Cardiac muscle cell (in vitro differentiated cells and primary cell): ENCODE data around the gene DIO1. TPM values are rescaled to one million over a fixed set of nuclear protein-coding genes. Genes with fewer than 3 reads are reported as not detected.
A peak's percentile ranks its signal among the peaks of the same experiment; 100 is the strongest.

Experiments
- DNase-seq, 2 donors: peaks; one replicate each; pipeline versions ENCODE4 v3.0.0 to v3.0.0-alpha.2; 2010 to 2017; ENCODE audit warnings: low read depth in 1 of 2, low spot score in 1 of 2
- H3K27ac ChIP-seq: fragments of 200-600 bp; sonication (generic); 2 replicates; pipeline ENCODE4 v1.5.1; 2016
- H3K27me3 ChIP-seq: fragments of 200-600 bp; sonication (generic); 2 replicates; pipeline ENCODE4 v1.6.0; 2016; ENCODE audit warnings: control low read depth
- H3K36me3 ChIP-seq: fragments of 200-600 bp; sonication (generic); 2 replicates; pipeline ENCODE4 v1.5.1; 2016; ENCODE audit warnings: control low read depth
- H3K4me1 ChIP-seq: fragments of 200-600 bp; sonication (generic); 2 replicates; pipeline ENCODE4 v1.8.1; 2017; ENCODE audit warnings: low read depth, mild to moderate bottlenecking, mixed run types
- H3K4me3 ChIP-seq: fragments of 200-600 bp; sonication (generic); 2 replicates; pipeline ENCODE4 v1.5.1; 2016; ENCODE audit warnings: mild to moderate bottlenecking
- H3K9me3 ChIP-seq: fragments of 200-600 bp; sonication (generic); 2 replicates; pipeline ENCODE4 v1.5.1; 2017; ENCODE audit warnings: low read depth, mild to moderate bottlenecking, control low read depth
- polyA plus RNA-seq: library from polyadenylated mRNA; unstranded; fragments of >200 nt; fragmentation: Nextera tagmentation; extraction: Ambion mirVana; gene quantifications from 2 replicates; pipeline ENCODE4 v1.2.1, GENCODE V29; 2016
- total RNA-seq: library from RNA; depleted of rRNA; stranded (reverse); fragments of >200 nt; gene quantifications from 2 replicates; pipeline ENCODE4 v1.2.3, GENCODE V29; 2016
- TF ChIP-seq, protein P1 (sequence below): IDR thresholded peaks from 2 replicates; pipeline ENCODE4 v1.5.1; 2012; ENCODE audit warnings: low read depth, mild to moderate bottlenecking, low read length

Gene DIO1
- total and polyA plus RNA-seq, 2 experiments from 2014 or later: not detected

DNA sequence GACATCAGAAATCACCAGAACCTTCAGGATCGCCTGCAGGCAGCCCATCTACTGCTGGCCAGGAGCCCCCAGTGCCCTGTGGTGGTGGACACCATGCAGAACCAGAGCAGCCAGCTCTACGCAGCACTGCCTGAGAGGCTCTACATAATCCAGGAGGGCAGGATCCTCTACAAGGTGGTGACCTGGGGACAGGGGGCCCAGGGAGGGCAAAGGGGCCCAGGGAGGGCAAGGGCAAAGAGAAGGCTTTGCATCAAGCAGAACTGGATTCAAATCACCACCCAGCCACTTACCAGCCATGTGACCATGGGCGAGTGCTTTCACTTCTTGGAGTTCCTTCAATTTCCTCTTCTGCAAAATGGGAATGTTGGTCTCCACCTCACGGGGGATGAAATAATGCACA lies 12.1 kb downstream of the DIO1 start:
- TF ChIP-seq, protein P1, sequence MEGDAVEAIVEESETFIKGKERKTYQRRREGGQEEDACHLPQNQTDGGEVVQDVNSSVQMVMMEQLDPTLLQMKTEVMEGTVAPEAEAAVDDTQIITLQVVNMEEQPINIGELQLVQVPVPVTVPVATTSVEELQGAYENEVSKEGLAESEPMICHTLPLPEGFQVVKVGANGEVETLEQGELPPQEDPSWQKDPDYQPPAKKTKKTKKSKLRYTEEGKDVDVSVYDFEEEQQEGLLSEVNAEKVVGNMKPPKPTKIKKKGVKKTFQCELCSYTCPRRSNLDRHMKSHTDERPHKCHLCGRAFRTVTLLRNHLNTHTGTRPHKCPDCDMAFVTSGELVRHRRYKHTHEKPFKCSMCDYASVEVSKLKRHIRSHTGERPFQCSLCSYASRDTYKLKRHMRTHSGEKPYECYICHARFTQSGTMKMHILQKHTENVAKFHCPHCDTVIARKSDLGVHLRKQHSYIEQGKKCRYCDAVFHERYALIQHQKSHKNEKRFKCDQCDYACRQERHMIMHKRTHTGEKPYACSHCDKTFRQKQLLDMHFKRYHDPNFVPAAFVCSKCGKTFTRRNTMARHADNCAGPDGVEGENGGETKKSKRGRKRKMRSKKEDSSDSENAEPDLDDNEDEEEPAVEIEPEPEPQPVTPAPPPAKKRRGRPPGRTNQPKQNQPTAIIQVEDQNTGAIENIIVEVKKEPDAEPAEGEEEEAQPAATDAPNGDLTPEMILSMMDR: no peak
- no peak for DNase-seq
- Histone ChIP-seq H3K36me3 (no peaks in the 10 kb centered on the region), H3K9me3 (no peaks in the 10 kb centered on the region), H3K27me3 (no peaks in the 10 kb centered on the region), H3K4me1 (no peaks in the 10 kb centered on the region), H3K27ac (no peak overlapping the region), H3K4me3 (no peak overlapping the region)

DNA sequence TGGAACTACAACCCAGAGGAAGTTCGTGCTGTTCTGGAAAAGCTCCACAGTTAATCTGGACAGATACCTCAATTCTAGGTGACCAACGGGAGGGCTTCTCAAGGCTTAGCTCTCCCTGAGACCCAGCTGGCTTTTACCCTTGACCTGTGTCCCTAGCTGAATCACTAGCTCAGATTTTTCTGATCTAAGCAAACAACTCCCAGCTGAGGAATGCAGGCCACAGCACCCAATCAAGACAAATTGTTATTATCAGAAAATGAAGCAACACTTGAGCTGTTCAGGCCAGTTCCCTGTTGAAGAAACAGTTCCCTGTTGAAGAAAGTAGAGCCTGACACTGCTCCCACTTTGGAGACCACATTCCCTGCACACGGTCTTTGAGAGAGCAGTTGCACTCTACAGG lies 16.0 kb downstream of the DIO1 start:
- no peaks in the 10 kb centered on the region for H3K9me3 ChIP-seq
- H3K4me3 ChIP-seq: no peak overlapping the region
- no peak overlapping the region for H3K27ac ChIP-seq
- TF ChIP-seq, protein P1: no peak
- H3K36me3 ChIP-seq: no peaks in the 10 kb centered on the region
- no peaks in the 10 kb centered on the region for H3K27me3 ChIP-seq
- DNase-seq: peak; percentile 8 to 41
- H3K4me1 ChIP-seq: no peaks in the 10 kb centered on the region

DNA sequence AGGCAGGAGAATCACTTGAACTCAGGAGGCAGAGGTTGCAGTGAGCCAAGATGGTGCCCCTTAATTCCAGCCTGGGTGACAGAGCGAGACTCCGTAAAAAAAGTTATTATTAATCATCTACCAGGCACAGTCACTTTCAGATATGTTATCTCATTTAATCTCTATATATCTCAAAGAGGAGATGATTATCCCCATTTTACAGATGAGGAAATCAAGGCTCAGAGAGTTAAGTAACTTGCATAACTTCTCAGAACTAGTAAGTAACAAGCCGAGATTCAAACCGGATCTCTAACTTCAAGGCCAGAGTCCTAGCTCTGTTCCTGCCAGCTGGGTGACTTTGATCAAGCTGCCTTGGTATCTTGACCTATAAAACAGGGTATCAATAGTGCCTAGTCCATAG lies 17.5 kb downstream of the DIO1 start:
- H3K27ac ChIP-seq: no peak overlapping the region
- no peaks in the 10 kb centered on the region for H3K4me1 ChIP-seq
- no peaks in the 10 kb centered on the region for H3K27me3 ChIP-seq
- TF ChIP-seq, protein P1: no peak
- no peak for DNase-seq
- no peak overlapping the region for H3K4me3 ChIP-seq
- no peaks in the 10 kb centered on the region for H3K36me3 ChIP-seq
- no peaks in the 10 kb centered on the region for H3K9me3 ChIP-seq

DNA sequence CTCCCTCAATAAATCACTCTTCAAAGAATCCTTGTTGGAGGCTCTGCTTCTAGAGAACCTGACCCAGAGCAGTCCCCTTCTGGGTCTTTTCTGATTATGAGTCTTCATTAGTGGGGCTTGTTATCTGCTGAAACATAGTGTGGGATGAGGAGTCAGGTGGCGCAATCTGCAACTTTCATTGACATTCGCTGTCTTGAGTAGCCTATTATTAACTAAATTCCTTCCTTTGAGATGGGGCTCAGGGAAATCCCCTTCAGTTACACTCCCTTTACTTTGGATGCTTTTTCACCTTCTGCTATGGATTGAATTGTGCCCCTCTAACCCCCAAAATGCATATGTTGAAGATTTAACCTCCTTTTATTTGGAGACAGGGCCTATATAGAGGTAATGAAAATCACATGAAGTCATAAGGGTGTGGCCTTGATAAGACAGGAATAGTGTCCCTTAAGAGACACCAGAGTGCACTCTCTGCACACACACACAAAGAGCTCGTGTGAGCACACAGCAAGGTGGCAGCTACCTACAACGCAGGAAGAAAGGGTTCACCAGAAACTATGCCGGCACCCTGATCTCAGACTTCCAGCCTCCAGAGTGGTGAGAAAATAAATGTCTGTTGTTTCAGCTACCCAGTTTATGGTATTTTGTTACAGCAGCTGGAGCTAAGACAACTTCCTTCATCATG lies 19.5 kb downstream of the DIO1 start:
- no peaks in the 10 kb centered on the region for H3K9me3 ChIP-seq
- no peaks in the 10 kb centered on the region for H3K27me3 ChIP-seq
- H3K4me3 ChIP-seq: no peak overlapping the region
- no peaks in the 10 kb centered on the region for H3K4me1 ChIP-seq
- TF ChIP-seq, protein P1: no peak
- no peak for DNase-seq
- no peaks in the 10 kb centered on the region for H3K36me3 ChIP-seq
- H3K27ac ChIP-seq: no peak overlapping the region

DNA sequence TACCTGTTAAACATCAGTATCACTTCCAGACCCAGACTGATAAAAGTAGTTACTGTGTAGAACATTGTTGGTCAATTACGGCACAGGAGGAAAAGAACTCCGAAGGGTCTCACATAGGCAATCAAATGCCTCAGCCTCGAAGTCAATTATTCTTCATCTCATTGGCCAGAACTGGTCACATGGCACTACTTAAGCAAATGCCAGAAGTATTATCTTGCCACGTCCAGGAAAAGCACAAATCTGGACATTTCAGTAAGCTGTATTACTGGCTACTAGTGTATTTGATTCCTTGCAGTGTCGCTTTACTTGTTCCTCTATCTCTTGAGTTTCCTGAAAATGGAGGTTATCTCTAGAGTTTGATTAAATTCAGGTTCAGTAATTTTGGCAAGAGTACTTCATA lies 24.4 kb downstream of the DIO1 start:
- TF ChIP-seq, protein P1: no peak
- no peak overlapping the region for H3K4me3 ChIP-seq
- no peaks in the 10 kb centered on the region for H3K9me3 ChIP-seq
- peaks cover 4% of the 10 kb centered on the region for H3K36me3 ChIP-seq
- no peaks in the 10 kb centered on the region for H3K4me1 ChIP-seq
- peak in 1 of 2 donors; percentile 47 for DNase-seq
- no peak overlapping the region for H3K27ac ChIP-seq
- no peaks in the 10 kb centered on the region for H3K27me3 ChIP-seq
